Body of pancreas (tissue), 4 donors: ENCODE measurements around the gene FSTL5. TPM values are rescaled to one million over a fixed set of nuclear protein-coding genes. Genes with fewer than 3 reads are reported as not detected.

ENCODE experiments used
- ATAC-seq: fragments of 150-250 bp; one replicate; pipeline ENCODE4 v1.9.1; 2016
- DNase-seq, 4 donors: peaks; one replicate each; pipeline ENCODE4 v3.0.0-alpha.2; 2019
- H3K27ac ChIP-seq, 4 donors: fragments of 200-600 bp; sonication (generic); 1 replicate in 3 of 4; 2 replicates in 1 of 4; pipeline versions ENCODE4 v1.5.1 to v1.6.1; 2016 to 2019; ENCODE audit warnings: mild to moderate bottlenecking in 1 of 4, mixed read lengths in 1 of 4, moderate library complexity in 1 of 4
- H3K27me3 ChIP-seq, 2 donors: fragments of 200-600 bp; sonication (generic); one replicate each; pipeline ENCODE4 v1.6.0; 2016; ENCODE audit warnings: mild to moderate bottlenecking in 1 of 2
- H3K36me3 ChIP-seq, 2 donors: fragments of 200-600 bp; sonication (generic); replicated peaks in 1 of 2; 2 replicates each; pipeline ENCODE4 v1.5.1; 2016; ENCODE audit warnings: low read depth in 2 of 2; ENCODE audit not compliant: insufficient read depth in 1 of 2
- H3K4me1 ChIP-seq: fragments of 200-600 bp; sonication (generic); one replicate; pipeline ENCODE4 v1.6.0; 2016
- H3K4me3 ChIP-seq, 2 donors: fragments of 200-600 bp; sonication (generic); 1 replicate in 1 of 2; 2 replicates in 1 of 2; pipeline ENCODE4 v1.5.1; 2016 to 2019
- H3K9me3 ChIP-seq, 3 donors: fragments of 200-600 bp; sonication (generic); 1 replicate in 2 of 3; 2 replicates in 1 of 3; pipeline ENCODE4 v1.5.1; 2016
- CTCF ChIP-seq, 7 experiments: fragments of 450-650 bp in 4 of 7; fragments of 200-600 bp in 3 of 7; sonication (generic) in 3 of 7; IDR thresholded peaks; one replicate each; pipeline ENCODE4 v1.5.1; 2016 to 2019; ENCODE audit warnings: antibody characterized with exemption in 7 of 7
- POLR2A ChIP-seq, 3 donors: fragments of 450-650 bp; IDR thresholded peaks; one replicate each; pipeline ENCODE4 v1.6.1; 2016; ENCODE audit warnings: antibody characterized with exemption in 3 of 3, mild to moderate bottlenecking in 2 of 3
- WGBS, 2 donors: methylation state at CpG; one replicate each; pipeline ENCODE4 v1.1.5; 2017; 5-methylcytosine and 5-hydroxymethylcytosine counted together
- intact Hi-C: fragments of 100-400 bp; cut with DNase I; formaldehyde crosslinking; loops from one replicate; pipeline ENCODE4 v1.15.1; 2023
- total RNA-seq, 2 donors: library from RNA; depleted of rRNA; stranded (reverse); fragments of >200 nt; gene quantifications; one replicate each; pipeline ENCODE4 v1.1.0, GENCODE V29; 2016

The FSTL5 gene
- total RNA-seq, 2 donors from 2014 or later: 1.3 TPM; not detected in 1

GRCh38 chr4:161336016-161336530 is 827.7 kb downstream of the FSTL5 start:
- no peak for TF ChIP-seq POLR2A (IDR thresholded peaks at IDR 0.05)
- TF ChIP-seq CTCF (IDR thresholded peaks at IDR 0.05): no peak
- WGBS, 2 donors: 18 to 77% methylated on average over 1 to 2 of the region's 2 CpGs
- no peaks in the 10 kb centered on the region for H3K9me3 ChIP-seq
- ATAC-seq (no peak), DNase-seq (no peak)
- H3K4me1 ChIP-seq: no peaks in the 10 kb centered on the region
- no peaks in the 10 kb centered on the region for H3K36me3 ChIP-seq
- H3K27ac ChIP-seq: no peak overlapping the region
- intact Hi-C loops: no loop called here
- H3K4me3 ChIP-seq: no peak overlapping the region
- no peaks in the 10 kb centered on the region for H3K27me3 ChIP-seq
